WI38 (cell line): Measurements from ENCODE around the gene TSHZ2.
"Not testable (repeated sequence)": the region's sequence is repeated elsewhere in the genome, so short reads cannot be mapped to it uniquely, and the experiment has no call there.

ENCODE experiments used
- H3K4me3 ChIP-seq: 2 replicates; pipeline ENCODE4 v1.5.1; 2011; ENCODE audit warnings: low read depth, mild to moderate bottlenecking, control low read depth, low read length
- TF ChIP-seq, protein P1 (sequence below): IDR thresholded peaks from 2 replicates; pipeline ENCODE4 v1.5.1; 2012; ENCODE audit warnings: low read depth, mild to moderate bottlenecking, control low read depth, low read length

Gene TSHZ2

DNA sequence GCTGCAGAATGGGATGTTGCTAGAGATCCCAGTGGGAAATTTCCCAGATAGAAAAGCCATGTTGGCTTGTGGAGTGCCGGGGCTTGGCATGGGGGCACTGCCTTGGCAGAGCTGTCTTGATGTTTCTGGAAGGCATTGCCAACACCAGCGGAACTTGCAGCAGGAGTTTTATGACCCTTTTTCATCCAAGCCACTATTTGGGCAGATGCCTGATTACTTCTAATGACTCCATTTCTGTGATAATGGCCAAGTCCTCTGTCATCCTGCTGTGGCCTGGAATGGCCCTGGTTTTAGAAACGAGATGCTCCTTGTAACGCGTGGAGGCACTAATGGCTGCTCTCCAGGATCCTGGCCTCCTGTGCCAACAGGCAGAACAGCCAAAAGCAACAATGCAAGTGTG lies 392.5 kb downstream of the TSHZ2 start:
- no peak overlapping the region for H3K4me3 ChIP-seq

DNA sequence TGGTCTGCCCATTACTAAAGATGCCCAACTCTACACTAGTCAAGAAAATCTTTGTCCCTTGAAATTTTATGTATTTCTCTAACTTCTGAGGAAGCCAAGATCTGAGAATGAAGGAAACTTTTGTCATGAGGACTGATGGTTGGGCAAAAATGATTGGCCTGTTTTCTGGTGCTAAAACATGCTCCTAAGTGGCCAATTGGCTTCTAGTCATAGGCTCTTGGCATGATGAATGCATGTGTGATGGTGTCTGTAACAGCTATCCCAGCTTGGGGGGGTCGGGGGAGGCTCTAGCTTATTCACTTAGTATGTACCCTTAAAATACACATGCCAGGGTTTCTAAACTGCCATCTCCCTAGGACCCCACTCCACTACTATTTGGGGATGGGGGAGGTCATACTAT lies 392.9 kb downstream of the TSHZ2 start:
- no peak overlapping the region for H3K4me3 ChIP-seq
- TF ChIP-seq, protein P1, sequence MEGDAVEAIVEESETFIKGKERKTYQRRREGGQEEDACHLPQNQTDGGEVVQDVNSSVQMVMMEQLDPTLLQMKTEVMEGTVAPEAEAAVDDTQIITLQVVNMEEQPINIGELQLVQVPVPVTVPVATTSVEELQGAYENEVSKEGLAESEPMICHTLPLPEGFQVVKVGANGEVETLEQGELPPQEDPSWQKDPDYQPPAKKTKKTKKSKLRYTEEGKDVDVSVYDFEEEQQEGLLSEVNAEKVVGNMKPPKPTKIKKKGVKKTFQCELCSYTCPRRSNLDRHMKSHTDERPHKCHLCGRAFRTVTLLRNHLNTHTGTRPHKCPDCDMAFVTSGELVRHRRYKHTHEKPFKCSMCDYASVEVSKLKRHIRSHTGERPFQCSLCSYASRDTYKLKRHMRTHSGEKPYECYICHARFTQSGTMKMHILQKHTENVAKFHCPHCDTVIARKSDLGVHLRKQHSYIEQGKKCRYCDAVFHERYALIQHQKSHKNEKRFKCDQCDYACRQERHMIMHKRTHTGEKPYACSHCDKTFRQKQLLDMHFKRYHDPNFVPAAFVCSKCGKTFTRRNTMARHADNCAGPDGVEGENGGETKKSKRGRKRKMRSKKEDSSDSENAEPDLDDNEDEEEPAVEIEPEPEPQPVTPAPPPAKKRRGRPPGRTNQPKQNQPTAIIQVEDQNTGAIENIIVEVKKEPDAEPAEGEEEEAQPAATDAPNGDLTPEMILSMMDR = no peak

More for the DNA sequence above, 392.5 kb downstream of the TSHZ2 start:
- TF ChIP-seq, protein P1 = no peak

- no peak overlapping the region for H3K4me3 ChIP-seq
- TF ChIP-seq, protein P1 = no peak
Observed at GRCh38 chr20:53365539-53366075, 393.4 kb downstream of the TSHZ2 start.

GRCh38 chr20:53366928-53367327 lies 394.8 kb downstream of the TSHZ2 start:
- not testable (repeated sequence) for H3K4me3 ChIP-seq

DNA sequence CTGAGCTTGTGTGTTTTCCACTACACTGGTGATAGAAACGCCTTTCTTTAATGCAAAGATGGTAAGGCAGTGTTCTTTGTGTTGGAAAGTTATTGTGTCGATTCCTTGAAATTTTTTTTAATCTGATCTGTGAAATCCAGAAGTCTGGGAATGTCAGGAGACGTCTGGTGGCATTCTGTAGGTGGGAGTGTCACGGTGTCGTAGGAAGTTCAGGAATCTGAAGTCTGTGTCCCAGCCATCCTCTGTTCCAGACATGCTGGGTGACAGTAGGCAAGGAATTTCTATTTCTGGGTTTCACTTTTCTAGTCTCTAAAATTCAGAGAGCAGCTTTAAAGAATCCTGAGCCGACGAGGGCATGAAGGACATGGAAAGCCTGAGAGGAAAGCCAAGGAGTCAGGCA lies 397.7 kb downstream of the TSHZ2 start:
- no peak overlapping the region for H3K4me3 ChIP-seq
- TF ChIP-seq, protein P1 = no peak

- TF ChIP-seq, protein P1 = no peak
- H3K4me3 ChIP-seq = no peak overlapping the region
Observed at GRCh38 chr20:53370345-53370961, 398.3 kb downstream of the TSHZ2 start.

DNA sequence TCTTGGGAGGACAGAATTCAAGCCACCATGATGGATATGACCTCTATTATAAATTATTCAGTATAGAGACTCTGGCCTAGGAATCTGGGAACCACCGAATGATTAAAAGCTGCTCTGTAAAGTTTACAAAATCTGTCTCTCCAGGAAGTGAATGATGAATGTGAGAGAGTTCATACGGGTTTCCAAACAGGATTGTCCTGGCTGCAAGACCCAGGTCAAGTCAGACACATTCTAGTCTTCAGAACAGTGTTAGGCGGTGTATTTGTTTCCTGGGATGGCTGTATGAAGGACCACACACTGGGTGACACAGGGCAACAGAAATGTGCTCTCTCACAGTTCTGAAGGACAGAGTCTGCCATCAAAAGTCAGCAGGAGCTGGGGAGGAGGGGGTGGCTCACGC lies 399.1 kb downstream of the TSHZ2 start:
- TF ChIP-seq, protein P1 = no peak
- no peak overlapping the region for H3K4me3 ChIP-seq

- no peak overlapping the region for H3K4me3 ChIP-seq
- TF ChIP-seq, protein P1 = no peak
Observed at GRCh38 chr20:53376021-53376420, 403.9 kb downstream of the TSHZ2 start.
